ENCODE data around the gene SLC39A10.
A peak's percentile ranks its signal among the peaks of the same experiment; 100 is the strongest.
"Not testable (repeated sequence)": the region's sequence is repeated elsewhere in the genome, so short reads cannot be mapped to it uniquely, and the experiment has no call there.

The SLC39A10 gene

GRCh38 chr2:195645413-195645812 lies 11.6 kb upstream of the SLC39A10 start:
- no peak for DNase-seq

- DNase-seq: no peak
Observed at GRCh38 chr2:195646424-195646823, 10.6 kb upstream of the SLC39A10 start.

GRCh38 chr2:195647302-195647701 lies 9.7 kb upstream of the SLC39A10 start:
- no peak for DNase-seq

GRCh38 chr2:195648370-195648769 lies 8.7 kb upstream of the SLC39A10 start:
- DNase-seq: not testable (repeated sequence)

- DNase-seq: no peak
Observed at GRCh38 chr2:195648787-195649186, 8.2 kb upstream of the SLC39A10 start.

- DNase-seq: no peak
Observed at GRCh38 chr2:195649629-195650190, 7.3 kb upstream of the SLC39A10 start.

GRCh38 chr2:195651046-195651445 lies 6.0 kb upstream of the SLC39A10 start:
- DNase-seq: no peak

- DNase-seq: no peak
Observed at GRCh38 chr2:195652911-195653310, 4.1 kb upstream of the SLC39A10 start.

GRCh38 chr2:195656161-195656858 lies 716 bp upstream of the SLC39A10 start:
- DNase-seq: no peak

- DNase-seq: peak; percentile 52
Observed at GRCh38 chr2:195657634-195658540, 861 bp downstream of the SLC39A10 start.

- no peak for DNase-seq
Observed at GRCh38 chr2:195658541-195658890, 1.5 kb downstream of the SLC39A10 start.

- no peak for DNase-seq
Observed at GRCh38 chr2:195659114-195659513, 2.1 kb downstream of the SLC39A10 start.

GRCh38 chr2:195659982-195660890 lies 3.2 kb downstream of the SLC39A10 start:
- DNase-seq: peak; percentile 80

GRCh38 chr2:195662138-195662537 lies 5.1 kb downstream of the SLC39A10 start:
- DNase-seq: no peak

GRCh38 chr2:195663007-195663406 lies 6.0 kb downstream of the SLC39A10 start:
- no peak for DNase-seq

GRCh38 chr2:195664528-195664927 lies 7.5 kb downstream of the SLC39A10 start:
- DNase-seq: no peak

- not testable (repeated sequence) for DNase-seq
Observed at GRCh38 chr2:195665153-195665552, 8.1 kb downstream of the SLC39A10 start.

- no peak for DNase-seq
Observed at GRCh38 chr2:195666113-195666712, 9.2 kb downstream of the SLC39A10 start.

GRCh38 chr2:195667974-195668373 lies 10.9 kb downstream of the SLC39A10 start:
- no peak for DNase-seq

- DNase-seq: no peak
Observed at GRCh38 chr2:195670191-195670590, 13.2 kb downstream of the SLC39A10 start.

GRCh38 chr2:195671563-195671962 lies 14.5 kb downstream of the SLC39A10 start:
- DNase-seq: no peak

- no peak for DNase-seq
Observed at GRCh38 chr2:195672674-195673073, 15.6 kb downstream of the SLC39A10 start.
